Prostate gland (tissue), 2 donors: ENCODE data around the gene TTC19. TPM values are rescaled to one million over a fixed set of nuclear protein-coding genes. Genes with fewer than 3 reads are reported as not detected.
A peak's percentile ranks its signal among the peaks of the same experiment; 100 is the strongest.

Experiments
- DNase-seq: peaks from one replicate; pipeline ENCODE4 v3.0.0-alpha.2; 2019; ENCODE audit warnings: low spot score
- H3K27ac ChIP-seq, 2 donors: fragments of 200-600 bp; sonication (generic); 2 replicates each; pipeline ENCODE4 v1.5.1; 2017 to 2019
- H3K27me3 ChIP-seq: fragments of 200-600 bp; sonication (generic); replicated peaks from 2 replicates; pipeline ENCODE4 v1.5.1; 2019; ENCODE audit not compliant: insufficient read depth
- H3K36me3 ChIP-seq, 2 donors: fragments of 200-600 bp; sonication (generic); 1 replicate in 1 of 2; 2 replicates in 1 of 2; pipeline versions ENCODE4 v1.5.1 to v1.8.1; 2017 to 2019
- H3K4me1 ChIP-seq: fragments of 200-600 bp; sonication (generic); replicated peaks from 2 replicates; pipeline ENCODE4 v1.5.1; 2019
- H3K4me3 ChIP-seq, 2 donors: fragments of 200-600 bp; sonication (generic); 2 replicates each; pipeline ENCODE4 v1.5.1; 2017 to 2019
- H3K9me3 ChIP-seq: fragments of 200-600 bp; sonication (generic); 2 replicates; pipeline ENCODE4 v1.5.1; 2017
- POLR2A ChIP-seq: fragments of 450-650 bp; IDR thresholded peaks from one replicate; pipeline ENCODE4 v1.6.1; 2016; ENCODE audit warnings: antibody characterized with exemption, mild to moderate bottlenecking
- POLR2AphosphoS5 ChIP-seq: sonication (generic); formaldehyde crosslinking; IDR thresholded peaks from one replicate; pipeline ENCODE4 v1.6.1; 2017; ENCODE audit warnings: antibody characterized with exemption
- WGBS: methylation state at CpG from one replicate; pipeline ENCODE4 v1.1.5; 2018; 5-methylcytosine and 5-hydroxymethylcytosine counted together
- intact Hi-C: fragments of 100-400 bp; cut with DNase I; formaldehyde crosslinking; loops from one replicate; pipeline ENCODE4 v1.14.2; 2022
- total RNA-seq, 2 donors: library from RNA; depleted of rRNA; stranded (reverse); fragments of >200 nt; gene quantifications; one replicate each; pipeline ENCODE4 v1.1.0, GENCODE V29; 2016
- TF ChIP-seq, protein P1 (sequence below), 4 experiments: fragments of 200-600 bp in 2 of 4; fragments of 450-650 bp in 2 of 4; sonication (generic) in 2 of 4; IDR thresholded peaks; 1 replicate in 3 of 4; 2 replicates in 1 of 4; pipeline ENCODE4 v1.5.1; 2016 to 2019; ENCODE audit warnings: antibody characterized with exemption in 4 of 4, mild to moderate bottlenecking in 2 of 4, moderate library complexity in 2 of 4

Gene TTC19
- total RNA-seq, 2 donors from 2014 or later = 87.9 to 100 TPM

DNA sequence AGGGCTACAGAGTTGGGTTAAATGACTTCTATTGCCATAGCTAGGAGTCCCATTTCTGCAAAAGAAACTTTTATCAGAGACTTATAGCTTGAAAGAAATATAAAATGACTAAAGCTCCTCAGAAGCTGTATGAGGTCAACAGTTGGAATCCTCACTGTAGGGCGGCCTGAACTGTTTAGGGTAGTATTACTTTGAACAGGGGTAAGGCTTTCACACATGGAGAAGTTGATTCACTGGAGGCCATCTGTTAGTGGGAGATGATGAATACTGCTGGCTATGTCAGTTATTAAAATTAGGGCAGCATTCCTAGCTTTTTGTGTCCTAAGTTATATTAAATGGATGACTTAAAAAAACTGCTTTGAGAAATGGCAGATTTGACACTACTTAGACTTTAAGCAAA lies 6.0 kb downstream of the TTC19 start:
- intact Hi-C loops = no loop called here
- Histone ChIP-seq H3K4me3 (no peak overlapping the region), H3K36me3 (peaks cover 0 to 26% of the 10 kb centered on the region in 2 donors), H3K27ac (no peak overlapping the region), H3K4me1 (peaks cover 6% of the 10 kb centered on the region), H3K27me3 (no peaks in the 10 kb centered on the region), H3K9me3 (no peaks in the 10 kb centered on the region)
- 100% methylated on average over 1 of the region's 1 CpG for WGBS
- no peak for DNase-seq
- no peak for TF ChIP-seq POLR2A
- TF ChIP-seq, protein P1, sequence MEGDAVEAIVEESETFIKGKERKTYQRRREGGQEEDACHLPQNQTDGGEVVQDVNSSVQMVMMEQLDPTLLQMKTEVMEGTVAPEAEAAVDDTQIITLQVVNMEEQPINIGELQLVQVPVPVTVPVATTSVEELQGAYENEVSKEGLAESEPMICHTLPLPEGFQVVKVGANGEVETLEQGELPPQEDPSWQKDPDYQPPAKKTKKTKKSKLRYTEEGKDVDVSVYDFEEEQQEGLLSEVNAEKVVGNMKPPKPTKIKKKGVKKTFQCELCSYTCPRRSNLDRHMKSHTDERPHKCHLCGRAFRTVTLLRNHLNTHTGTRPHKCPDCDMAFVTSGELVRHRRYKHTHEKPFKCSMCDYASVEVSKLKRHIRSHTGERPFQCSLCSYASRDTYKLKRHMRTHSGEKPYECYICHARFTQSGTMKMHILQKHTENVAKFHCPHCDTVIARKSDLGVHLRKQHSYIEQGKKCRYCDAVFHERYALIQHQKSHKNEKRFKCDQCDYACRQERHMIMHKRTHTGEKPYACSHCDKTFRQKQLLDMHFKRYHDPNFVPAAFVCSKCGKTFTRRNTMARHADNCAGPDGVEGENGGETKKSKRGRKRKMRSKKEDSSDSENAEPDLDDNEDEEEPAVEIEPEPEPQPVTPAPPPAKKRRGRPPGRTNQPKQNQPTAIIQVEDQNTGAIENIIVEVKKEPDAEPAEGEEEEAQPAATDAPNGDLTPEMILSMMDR (IDR thresholded peaks at IDR 0.05) = no peak
- TF ChIP-seq POLR2AphosphoS5 = no peak

DNA sequence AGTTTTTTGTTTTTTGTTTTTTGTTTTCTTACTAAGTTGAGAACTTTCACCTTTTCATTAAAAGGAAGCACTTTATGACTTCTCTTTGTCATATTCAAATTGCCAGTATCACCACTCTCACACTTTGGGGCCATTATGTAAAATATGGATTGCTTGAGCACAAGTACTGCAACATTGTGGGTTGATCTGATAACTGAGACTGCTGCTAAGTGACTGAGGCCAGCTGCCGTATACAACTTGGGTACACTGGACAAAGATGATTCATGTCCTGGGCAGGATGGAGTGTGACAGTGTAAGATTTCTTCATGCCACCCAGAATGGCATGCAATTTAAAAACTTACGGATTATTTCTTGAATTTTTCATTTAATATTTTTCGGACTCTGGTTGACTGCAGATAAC lies 7.8 kb downstream of the TTC19 start:
- intact Hi-C loops = no loop called here
- Histone ChIP-seq H3K27me3 (no peaks in the 10 kb centered on the region), H3K9me3 (no peaks in the 10 kb centered on the region), H3K36me3 (peaks cover 0 to 24% of the 10 kb centered on the region in 2 donors), H3K27ac (no peak overlapping the region), H3K4me3 (no peak overlapping the region), H3K4me1 (no peaks in the 10 kb centered on the region)
- 84% methylated on average over 3 of the region's 3 CpGs for WGBS
- TF ChIP-seq, protein P1 (IDR thresholded peaks at IDR 0.05) = no peak
- TF ChIP-seq POLR2A = no peak
- TF ChIP-seq POLR2AphosphoS5 = no peak
- DNase-seq = no peak

- H3K4me1 ChIP-seq = no peaks in the 10 kb centered on the region
- no peak for TF ChIP-seq POLR2A
- TF ChIP-seq, protein P1 (IDR thresholded peaks at IDR 0.05) = peak in 3 of 4 experiments; percentile 13 to 36 (median 27)
- peak; percentile 13 for TF ChIP-seq POLR2AphosphoS5
- H3K4me3 ChIP-seq = no peak overlapping the region
- DNase-seq = no peak
- H3K9me3 ChIP-seq = no peaks in the 10 kb centered on the region
- no peaks in the 10 kb centered on the region for H3K27me3 ChIP-seq
- intact Hi-C loops = no loop called here
- H3K27ac ChIP-seq = no peak overlapping the region
- WGBS = 37% methylated on average over 3 of the region's 3 CpGs
- H3K36me3 ChIP-seq = no peaks in the 10 kb centered on the region
Observed at GRCh38 chr17:16013943-16014407, 14.4 kb downstream of the TTC19 start.

DNA sequence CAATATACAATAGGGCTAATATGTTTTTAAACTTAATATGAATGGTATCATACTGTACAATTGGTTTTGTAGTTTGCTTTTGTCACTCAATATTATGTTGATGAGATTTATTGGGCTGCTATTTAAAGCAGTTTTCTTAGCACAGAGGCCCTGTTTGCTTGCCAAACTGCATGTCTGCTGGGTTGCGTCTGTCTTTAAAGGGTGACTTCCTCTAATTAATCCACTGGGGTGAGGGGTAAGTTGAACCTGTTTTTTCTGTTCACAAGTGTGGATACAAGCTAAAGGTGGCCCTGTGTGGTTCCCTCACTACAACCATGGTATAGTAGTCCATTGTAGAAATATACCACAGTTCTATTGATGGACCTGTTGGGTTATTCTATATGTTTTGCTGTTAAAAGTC lies 19.7 kb downstream of the TTC19 start:
- DNase-seq = no peak
- WGBS = 56% methylated on average over 1 of the region's 1 CpG
- H3K4me1 ChIP-seq = no peaks in the 10 kb centered on the region
- TF ChIP-seq POLR2AphosphoS5 (no peak), POLR2A (no peak)
- TF ChIP-seq, protein P1 (IDR thresholded peaks at IDR 0.05) = no peak
- intact Hi-C loops = no loop called here
- no peaks in the 10 kb centered on the region for H3K9me3 ChIP-seq
- H3K27me3 ChIP-seq = no peaks in the 10 kb centered on the region
- no peaks in the 10 kb centered on the region for H3K36me3 ChIP-seq
- H3K27ac ChIP-seq = no peak overlapping the region
- no peak overlapping the region for H3K4me3 ChIP-seq

DNA sequence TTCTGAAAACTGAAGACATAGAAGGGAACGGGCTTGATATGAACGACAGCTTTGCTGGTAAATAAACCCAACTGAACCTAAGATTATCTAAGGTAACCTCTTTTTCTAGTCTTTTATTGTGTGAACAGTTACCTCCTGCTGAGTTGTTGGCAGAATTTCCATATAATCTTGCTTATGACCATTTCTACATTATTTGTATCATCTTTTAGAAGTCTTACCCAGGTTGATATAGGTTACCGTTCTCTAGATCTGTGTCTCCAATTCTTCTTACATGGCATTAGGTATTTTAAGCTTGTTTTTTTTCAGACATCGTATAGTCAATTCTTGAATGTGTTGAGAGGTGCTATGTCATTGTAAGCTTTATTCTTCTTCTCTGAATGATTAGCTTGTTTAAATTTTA lies 24.3 kb downstream of the TTC19 start:
- DNase-seq = no peak
- Histone ChIP-seq H3K9me3 (no peaks in the 10 kb centered on the region), H3K27ac (no peak overlapping the region), H3K4me1 (no peaks in the 10 kb centered on the region), H3K27me3 (no peaks in the 10 kb centered on the region), H3K4me3 (no peak overlapping the region), H3K36me3 (peaks cover 0 to 11% of the 10 kb centered on the region in 2 donors)
- WGBS = 69% methylated on average over 4 of the region's 4 CpGs
- intact Hi-C loops = no loop called here
- TF ChIP-seq, protein P1 (IDR thresholded peaks at IDR 0.05) = no peak
- no peak for TF ChIP-seq POLR2AphosphoS5
- TF ChIP-seq POLR2A = no peak
